Skeletal muscle satellite cell (primary cell): ENCODE data around the gene PIAS1.

Experiments used
- H3K27me3 ChIP-seq: 2 replicates; pipeline ENCODE4 v1.7.0; 2013; ENCODE audit warnings: low read length; ENCODE audit not compliant: control insufficient read depth, insufficient read depth
- H3K36me3 ChIP-seq: 2 replicates; pipeline ENCODE4 v1.7.0; 2013; ENCODE audit warnings: mild to moderate bottlenecking, control low read depth, low read length; ENCODE audit not compliant: insufficient read depth
- H3K4me1 ChIP-seq: 2 replicates; pipeline ENCODE4 v1.7.0; 2013; ENCODE audit warnings: low read length; ENCODE audit not compliant: control insufficient read depth, insufficient read depth
- H3K4me2 ChIP-seq: 2 replicates; pipeline ENCODE4 v1.7.0; 2013; ENCODE audit warnings: mild to moderate bottlenecking, low read length
- H3K4me3 ChIP-seq: 2 replicates; pipeline ENCODE4 v1.7.0; 2013; ENCODE audit warnings: low read length
- H3K9ac ChIP-seq: 2 replicates; pipeline ENCODE4 v1.7.0; 2013; ENCODE audit warnings: mild to moderate bottlenecking, low read depth, low read length, moderate library complexity
- H3K9me3 ChIP-seq: replicated peaks from 2 replicates; pipeline ENCODE4 v1.7.0; 2013; ENCODE audit warnings: mild to moderate bottlenecking, control low read depth, low read length

The PIAS1 gene

DNA sequence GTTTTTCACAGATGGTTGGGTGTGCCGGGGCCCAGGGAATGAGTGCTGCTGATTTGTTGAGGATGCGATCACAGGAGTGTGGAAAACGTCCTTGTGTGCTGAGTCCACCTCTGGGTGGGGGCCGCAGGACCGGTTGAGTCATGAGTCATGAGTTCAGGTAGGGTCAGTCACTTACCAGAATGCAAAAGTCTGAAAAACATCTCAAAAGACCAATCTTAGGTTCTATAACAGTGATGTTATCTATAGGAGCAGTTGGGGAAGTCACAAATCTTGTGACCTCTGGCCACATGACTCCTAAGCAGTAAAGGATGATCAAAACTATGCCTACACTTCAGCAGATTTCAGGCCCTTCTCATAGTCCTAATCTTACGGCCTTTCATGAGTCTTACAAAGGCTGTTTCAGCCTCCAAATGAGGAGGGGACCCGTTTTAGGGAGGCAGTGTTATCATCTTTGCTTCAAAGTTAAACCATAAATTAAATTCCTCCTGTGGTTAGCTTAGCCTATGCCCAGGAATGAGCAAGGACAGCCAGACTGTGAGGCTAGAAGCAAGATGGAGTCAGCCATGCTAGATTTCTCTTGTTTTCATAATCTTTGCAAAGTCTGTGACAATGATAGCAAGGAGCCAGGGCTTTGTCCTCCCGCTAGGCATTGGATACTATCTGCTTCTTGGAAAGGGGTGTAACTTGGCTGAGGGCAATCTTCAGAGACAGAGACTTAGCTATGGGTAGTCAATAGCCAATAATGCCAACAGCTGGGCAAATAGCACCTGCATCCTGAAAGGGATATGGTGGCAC lies 30.6 kb upstream of the PIAS1 start:
- Histone ChIP-seq H3K27me3 (peaks cover 32% of the 10 kb centered on the region), H3K4me2 (no peak overlapping the region), H3K4me1 (no peaks in the 10 kb centered on the region), H3K4me3 (no peak overlapping the region), H3K9ac (no peak overlapping the region), H3K9me3 (no peaks in the 10 kb centered on the region), H3K36me3 (no peaks in the 10 kb centered on the region)

DNA sequence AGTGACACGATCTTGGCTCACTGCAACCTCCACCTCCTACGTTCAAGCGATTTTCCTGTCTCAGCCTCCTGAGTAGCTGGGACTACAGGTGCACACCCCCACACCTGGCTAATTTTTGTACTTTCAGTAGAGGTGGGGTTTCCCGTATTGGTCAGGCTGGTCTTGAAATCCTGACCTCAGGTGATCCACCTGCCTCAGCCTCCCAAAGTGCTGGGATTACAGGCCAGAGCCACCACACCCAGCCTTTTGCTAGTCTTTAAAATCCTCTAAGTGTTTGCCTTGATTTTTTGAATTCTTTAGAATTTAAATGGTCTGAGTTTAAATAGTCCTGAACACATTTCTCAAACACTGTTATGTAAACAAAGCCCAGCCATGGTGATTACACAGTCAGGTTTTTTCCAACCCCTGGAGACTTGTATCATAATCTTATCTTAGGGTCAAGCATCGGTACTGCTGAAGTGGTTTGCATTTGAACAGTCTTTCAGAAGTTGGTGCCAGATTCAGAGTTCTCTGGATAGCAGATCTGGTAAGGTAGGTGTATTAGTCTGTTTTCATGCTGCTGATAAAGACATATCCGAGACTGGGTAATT lies 28.2 kb upstream of the PIAS1 start:
- H3K9me3 ChIP-seq = no peaks in the 10 kb centered on the region
- H3K36me3 ChIP-seq = no peaks in the 10 kb centered on the region
- peaks cover 18% of the 10 kb centered on the region for H3K27me3 ChIP-seq
- no peaks in the 10 kb centered on the region for H3K4me1 ChIP-seq
- H3K4me3 ChIP-seq = no peak overlapping the region
- no peak overlapping the region for H3K4me2 ChIP-seq
- H3K9ac ChIP-seq = no peak overlapping the region

- H3K27me3 ChIP-seq = peaks cover 12% of the 10 kb centered on the region
- H3K4me2 ChIP-seq = no peak overlapping the region
- no peak overlapping the region for H3K9ac ChIP-seq
- no peaks in the 10 kb centered on the region for H3K36me3 ChIP-seq
- no peaks in the 10 kb centered on the region for H3K9me3 ChIP-seq
- H3K4me3 ChIP-seq = no peak overlapping the region
- peaks cover 8% of the 10 kb centered on the region for H3K4me1 ChIP-seq
Measured at GRCh38 chr15:68027388-68027787, 26.7 kb upstream of the PIAS1 start.

DNA sequence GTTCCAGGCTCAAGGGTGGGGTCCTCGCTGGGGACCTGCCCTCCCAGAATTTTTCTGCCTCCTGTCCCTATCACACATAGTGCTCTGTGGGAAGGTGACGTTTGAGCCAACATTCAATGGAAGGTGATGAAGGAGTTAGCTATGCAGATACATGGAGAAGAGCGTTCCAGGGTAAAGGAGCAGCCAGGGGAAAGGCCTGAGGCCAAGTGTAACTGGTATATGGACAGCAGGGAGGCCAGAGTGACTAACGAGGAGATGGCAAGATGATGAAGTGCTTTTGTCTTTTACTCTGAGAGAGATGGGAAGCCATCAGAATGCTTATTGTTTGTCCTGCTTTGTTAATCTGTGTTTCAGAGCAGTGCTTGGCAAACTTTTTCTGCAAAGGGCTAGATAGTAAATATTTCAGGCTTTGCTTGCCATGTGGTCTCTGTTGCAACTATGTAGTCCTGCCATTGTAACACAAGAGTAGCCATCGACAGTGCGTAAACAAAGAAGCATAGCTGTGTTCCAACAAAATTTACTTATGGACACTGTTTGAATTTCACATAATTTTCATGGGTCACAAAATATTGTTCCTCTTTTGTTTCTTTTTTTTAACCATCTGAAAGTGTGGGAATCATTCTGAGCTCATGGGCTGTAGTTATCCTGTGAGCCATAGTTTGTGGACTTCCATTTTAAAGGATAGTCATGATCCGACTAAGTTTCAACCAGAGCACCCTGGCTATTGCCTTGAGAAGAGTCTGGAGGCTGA lies 25.8 kb upstream of the PIAS1 start:
- peaks cover 8% of the 10 kb centered on the region for H3K4me1 ChIP-seq
- H3K4me2 ChIP-seq = no peak overlapping the region
- H3K9me3 ChIP-seq = no peaks in the 10 kb centered on the region
- H3K27me3 ChIP-seq = peaks cover 13% of the 10 kb centered on the region
- H3K36me3 ChIP-seq = no peaks in the 10 kb centered on the region
- no peak overlapping the region for H3K9ac ChIP-seq
- H3K4me3 ChIP-seq = no peak overlapping the region

DNA sequence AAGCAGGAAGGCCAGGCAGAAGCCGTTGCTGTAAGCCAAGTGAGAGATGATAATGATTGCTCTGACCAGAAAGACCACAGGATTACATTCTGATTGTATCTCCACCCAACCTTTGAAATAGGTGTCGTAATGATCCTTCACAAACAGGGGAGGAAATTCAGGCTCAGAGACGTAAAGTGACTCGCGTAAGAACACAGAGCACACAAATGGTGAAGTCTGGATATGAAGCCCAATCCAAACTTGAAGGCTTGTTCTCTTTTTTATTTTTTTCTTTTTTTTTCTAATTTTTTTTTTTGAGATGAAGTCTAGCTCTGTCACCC lies 25.3 kb upstream of the PIAS1 start:
- Histone ChIP-seq H3K9me3 (no peaks in the 10 kb centered on the region), H3K27me3 (peaks cover 19% of the 10 kb centered on the region), H3K4me3 (no peak overlapping the region), H3K4me2 (no peak overlapping the region), H3K9ac (no peak overlapping the region), H3K4me1 (peaks cover 8% of the 10 kb centered on the region), H3K36me3 (no peaks in the 10 kb centered on the region)

DNA sequence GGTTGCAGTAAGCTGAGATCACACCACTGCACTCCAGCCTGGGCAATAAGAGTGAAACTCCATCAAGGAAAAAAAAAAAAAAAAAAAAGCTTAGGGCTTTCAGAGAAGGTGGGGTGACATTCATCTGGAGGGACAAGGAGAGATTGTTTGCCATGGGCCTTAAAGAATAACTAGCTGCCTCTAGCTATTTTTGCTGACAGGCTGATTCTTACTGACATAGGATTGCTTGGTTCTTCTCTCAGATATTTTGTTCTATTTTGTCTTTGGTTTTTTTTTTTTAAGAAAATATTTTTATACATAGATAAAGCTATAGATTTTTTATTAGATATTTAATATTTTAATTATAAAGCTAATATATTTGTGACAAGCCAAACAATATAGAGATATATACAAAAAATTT lies 24.2 kb upstream of the PIAS1 start:
- Histone ChIP-seq H3K4me1 (peaks cover 8% of the 10 kb centered on the region), H3K27me3 (peaks cover 24% of the 10 kb centered on the region), H3K36me3 (no peaks in the 10 kb centered on the region), H3K9me3 (no peaks in the 10 kb centered on the region), H3K4me3 (no peak overlapping the region), H3K4me2 (no peak overlapping the region), H3K9ac (no peak overlapping the region)

- Histone ChIP-seq H3K27me3 (peaks cover 24% of the 10 kb centered on the region), H3K36me3 (no peaks in the 10 kb centered on the region), H3K4me2 (no peak overlapping the region), H3K9ac (no peak overlapping the region), H3K9me3 (no peaks in the 10 kb centered on the region), H3K4me3 (no peak overlapping the region), H3K4me1 (peaks cover 8% of the 10 kb centered on the region)
Measured at GRCh38 chr15:68031404-68031803, 22.7 kb upstream of the PIAS1 start.

- Histone ChIP-seq H3K4me1 (peaks cover 8% of the 10 kb centered on the region), H3K9me3 (no peaks in the 10 kb centered on the region), H3K9ac (no peak overlapping the region), H3K4me3 (no peak overlapping the region), H3K27me3 (peaks cover 23% of the 10 kb centered on the region), H3K36me3 (no peaks in the 10 kb centered on the region), H3K4me2 (no peak overlapping the region)
Measured at GRCh38 chr15:68032672-68033071, 21.4 kb upstream of the PIAS1 start.

DNA sequence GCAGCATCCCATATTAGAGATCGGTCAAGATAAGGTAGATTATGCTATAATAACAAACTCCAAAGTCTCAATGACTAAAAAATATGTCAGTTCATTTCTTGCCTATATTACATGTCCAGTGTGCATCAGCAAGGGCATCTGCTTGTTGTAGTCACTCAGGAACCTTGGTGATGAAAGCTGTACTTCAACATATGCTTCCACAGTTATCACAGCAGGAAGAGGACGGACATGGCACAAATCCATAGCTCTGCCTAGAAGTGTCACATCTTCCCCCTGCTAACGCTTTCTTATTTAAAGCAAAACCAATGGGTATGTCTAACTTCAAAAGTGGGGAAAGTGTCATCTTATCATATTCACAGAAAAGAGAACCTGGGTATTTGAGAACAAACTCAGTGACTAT lies 20.0 kb upstream of the PIAS1 start:
- H3K4me2 ChIP-seq = no peak overlapping the region
- H3K9ac ChIP-seq = no peak overlapping the region

GRCh38 chr15:68034719-68035293 lies 19.3 kb upstream of the PIAS1 start:
- H3K27me3 ChIP-seq = peaks cover 27% of the 10 kb centered on the region
- peaks cover 8% of the 10 kb centered on the region for H3K4me1 ChIP-seq
- no peak overlapping the region for H3K4me3 ChIP-seq
- no peak overlapping the region for H3K9ac ChIP-seq
- no peaks in the 10 kb centered on the region for H3K36me3 ChIP-seq
- H3K4me2 ChIP-seq = no peak overlapping the region
- no peaks in the 10 kb centered on the region for H3K9me3 ChIP-seq

More for the DNA sequence above, 20.0 kb upstream of the PIAS1 start:
- Histone ChIP-seq H3K4me3 (no peak overlapping the region), H3K36me3 (no peaks in the 10 kb centered on the region), H3K4me1 (peaks cover 8% of the 10 kb centered on the region), H3K27me3 (peaks cover 25% of the 10 kb centered on the region), H3K9me3 (no peaks in the 10 kb centered on the region)

- peaks cover 42% of the 10 kb centered on the region for H3K27me3 ChIP-seq
- H3K4me1 ChIP-seq = no peaks in the 10 kb centered on the region
- H3K36me3 ChIP-seq = no peaks in the 10 kb centered on the region
- H3K4me3 ChIP-seq = no peak overlapping the region
- no peak overlapping the region for H3K9ac ChIP-seq
- no peak overlapping the region for H3K4me2 ChIP-seq
- no peaks in the 10 kb centered on the region for H3K9me3 ChIP-seq
Measured at GRCh38 chr15:68038246-68038645, 15.9 kb upstream of the PIAS1 start.
